ENCODE measurements around the gene ITGA2.

DNA sequence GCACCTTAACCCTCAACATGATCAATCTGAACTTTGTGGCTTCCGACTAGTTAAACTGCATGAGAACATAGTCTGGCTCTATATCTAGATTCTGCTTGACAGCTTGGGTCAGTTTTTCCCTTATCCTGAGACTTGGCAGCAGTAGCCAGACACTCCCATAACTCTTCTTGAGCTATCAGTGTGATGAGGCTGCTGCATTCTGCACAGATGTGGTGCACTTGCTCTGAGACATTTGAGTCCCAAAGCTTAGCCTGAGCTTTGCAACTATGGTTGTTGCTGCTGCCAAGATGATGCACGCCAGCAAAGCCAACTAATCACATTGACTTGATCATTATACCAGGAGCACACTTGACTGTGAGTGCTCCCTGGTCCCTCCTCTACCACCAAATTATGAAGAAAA lies 84.2 kb downstream of the ITGA2 start:
- TF ChIP-seq OSR1 (CRISPR knock-in tag; IDR thresholded peaks at IDR 0.05) (no peak), ARNTL (CRISPR knock-in tag; IDR thresholded peaks at IDR 0.05; ENCODE audit: borderline replicate concordance, low read depth) (no peak), PPARA (CRISPR knock-in tag; IDR thresholded peaks at IDR 0.05; ENCODE audit: borderline replicate concordance) (no peak), ESRRG (CRISPR knock-in tag; IDR thresholded peaks at IDR 0.05) (no peak), TCF4 (CRISPR knock-in tag; IDR thresholded peaks at IDR 0.05; ENCODE audit: borderline replicate concordance) (no peak), GLIS3 (CRISPR knock-in tag; IDR thresholded peaks at IDR 0.05) (no peak), ZFP30 (CRISPR knock-in tag; IDR thresholded peaks at IDR 0.05) (no peak), ZNF565 (CRISPR knock-in tag; conservative IDR thresholded peaks at IDR 0.05; ENCODE audit: low read depth) (no peak)
- TF ChIP-seq, protein P1, sequence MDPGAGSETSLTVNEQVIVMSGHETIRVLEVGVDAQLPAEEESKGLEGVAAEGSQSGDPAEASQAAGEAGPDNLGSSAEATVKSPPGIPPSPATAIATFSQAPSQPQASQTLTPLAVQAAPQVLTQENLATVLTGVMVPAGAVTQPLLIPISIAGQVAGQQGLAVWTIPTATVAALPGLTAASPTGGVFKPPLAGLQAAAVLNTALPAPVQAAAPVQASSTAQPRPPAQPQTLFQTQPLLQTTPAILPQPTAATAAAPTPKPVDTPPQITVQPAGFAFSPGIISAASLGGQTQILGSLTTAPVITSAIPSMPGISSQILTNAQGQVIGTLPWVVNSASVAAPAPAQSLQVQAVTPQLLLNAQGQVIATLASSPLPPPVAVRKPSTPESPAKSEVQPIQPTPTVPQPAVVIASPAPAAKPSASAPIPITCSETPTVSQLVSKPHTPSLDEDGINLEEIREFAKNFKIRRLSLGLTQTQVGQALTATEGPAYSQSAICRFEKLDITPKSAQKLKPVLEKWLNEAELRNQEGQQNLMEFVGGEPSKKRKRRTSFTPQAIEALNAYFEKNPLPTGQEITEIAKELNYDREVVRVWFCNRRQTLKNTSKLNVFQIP (CRISPR knock-in tag; IDR thresholded peaks at IDR 0.05; ENCODE audit: borderline replicate concordance, low read depth) = no peak

All from SK-N-SH treated with all-trans-retinoic acid at 6 μM for 48 hours (cell line).